PC-3 (cell line): ENCODE data around the gene ASCC3. TPM values are rescaled to one million over a fixed set of nuclear protein-coding genes. Genes with fewer than 3 reads are reported as not detected.
"Not testable (repeated sequence)": the region's sequence is repeated elsewhere in the genome, so short reads cannot be mapped to it uniquely, and the experiment has no call there.

Source experiments
- ATAC-seq: fragments of 200-7000 bp; cut with Tn5 transposase; 2 replicates; pipeline ENCODE4 v1.9.1; 2020; ENCODE audit warnings: mild to moderate bottlenecking, moderate library complexity
- BruUV-seq: library from RNA; stranded (reverse); fragments of 400-500 nt; replicated peaks from 2 replicates; lab custom pipeline; 2021; lab: Mats Ljungman, UMichigan
- CTCF ChIA-PET: fragments of 300-600 bp; sonication (Branson Sonifier 250); formaldehyde crosslinking; loops from one replicate; lab custom pipeline; 2022; ENCODE audit warnings: antibody characterized with exemption; lab: Charles Lee
- POLR2A ChIA-PET: fragments of 300-600 bp; sonication (Branson Sonifier 250); formaldehyde crosslinking; loops from one replicate; lab custom pipeline; 2022; ENCODE audit warnings: antibody characterized with exemption; ENCODE audit not compliant: unreplicated experiment; lab: Charles Lee
- DNase-seq: peaks from one replicate; pipeline ENCODE4 v3.0.0-alpha.2; 2015
- H2AFZ ChIP-seq: fragments of 300-600 bp; sonication (generic); 2 replicates; pipeline ENCODE4 v1.6.0; 2016; ENCODE audit warnings: antibody characterized with exemption, low read length
- H3F3A ChIP-seq: fragments of 300-600 bp; sonication (generic); one replicate; pipeline ENCODE4 v1.6.0; 2017; ENCODE audit warnings: antibody characterized with exemption, low read length, control low read depth, mild to moderate bottlenecking; ENCODE audit not compliant: unreplicated experiment
- H3K27ac ChIP-seq: fragments of 300-600 bp; sonication (generic); 2 replicates; pipeline ENCODE4 v1.5.1; 2016; ENCODE audit warnings: mild to moderate bottlenecking, low read length
- H3K27me3 ChIP-seq: fragments of 300-600 bp; sonication (generic); 2 replicates; pipeline ENCODE4 v1.6.1; 2016; ENCODE audit warnings: low read length, mixed read lengths
- H3K36me3 ChIP-seq: fragments of 300-600 bp; sonication (generic); 2 replicates; pipeline ENCODE4 v1.6.1; 2016; ENCODE audit warnings: low read depth, mixed run types, low read length, mixed read lengths
- H3K4me1 ChIP-seq: fragments of 300-600 bp; sonication (generic); 2 replicates; pipeline ENCODE4 v1.5.1; 2016; ENCODE audit warnings: low read length; ENCODE audit not compliant: insufficient read depth
- H3K4me2 ChIP-seq: fragments of 300-600 bp; sonication (generic); 2 replicates; pipeline ENCODE4 v1.6.0; 2016; ENCODE audit warnings: low read length
- H3K4me3 ChIP-seq: fragments of 300-600 bp; sonication (generic); 2 replicates; pipeline ENCODE4 v1.5.1; 2016; ENCODE audit warnings: mild to moderate bottlenecking, low read length, mixed read lengths
- H3K79me2 ChIP-seq: fragments of 300-600 bp; sonication (generic); 2 replicates; pipeline ENCODE4 v1.6.1; 2017; ENCODE audit warnings: low read length, mixed read lengths
- H3K9ac ChIP-seq: fragments of 300-600 bp; sonication (generic); 2 replicates; pipeline ENCODE4 v1.6.0; 2016; ENCODE audit warnings: mild to moderate bottlenecking, low read length
- H3K9me2 ChIP-seq: fragments of 300-600 bp; sonication (generic); replicated peaks from 2 replicates; pipeline ENCODE4 v1.6.1; 2016; ENCODE audit warnings: mixed run types, low read length, mixed read lengths
- H3K9me3 ChIP-seq: fragments of 300-600 bp; sonication (generic); 2 replicates; pipeline ENCODE4 v1.6.1; 2016; ENCODE audit warnings: low read length, mixed read lengths
- H4K20me1 ChIP-seq: fragments of 300-600 bp; sonication (generic); 2 replicates; pipeline ENCODE4 v1.6.1; 2016; ENCODE audit warnings: low read length, mixed read lengths
- CTCF ChIP-seq: fragments of 300-600 bp; sonication (generic); conservative IDR thresholded peaks from 2 replicates; pipeline ENCODE4 v1.5.1; 2017; ENCODE audit warnings: antibody characterized with exemption, low read depth, mild to moderate bottlenecking, low read length
- EZH2 ChIP-seq: fragments of 300-600 bp; sonication (generic); IDR thresholded peaks from one replicate; pipeline ENCODE4 v1.6.1; 2017; ENCODE audit warnings: antibody characterized with exemption, mild to moderate bottlenecking, low read length; ENCODE audit not compliant: unreplicated experiment
- EZH2phosphoT487 ChIP-seq: fragments of 300-600 bp; sonication (generic); IDR thresholded peaks from 2 replicates; pipeline ENCODE4 v1.6.1; 2018; ENCODE audit warnings: mild to moderate bottlenecking, antibody characterized with exemption, low read length, borderline replicate concordance
- intact Hi-C: fragments of 100-400 bp; cut with micrococcal nuclease; formaldehyde crosslinking; loops from 2 replicates; pipeline ENCODE4 v1.9.0; 2023
- total RNA-seq: library from RNA; depleted of rRNA; stranded (reverse); fragments of >200 nt; gene quantifications from 2 replicates; pipeline ENCODE4 v1.2.3, GENCODE V29; 2014

The ASCC3 gene
- total RNA-seq, 1 experiment from 2014 or later: 27.7 TPM

GRCh38 chr6:100838011-100838410 is 43.1 kb downstream of the ASCC3 start:
- no peak for ATAC-seq
- CTCF ChIA-PET: no interaction called here
- no peak for TF ChIP-seq CTCF
- TF ChIP-seq EZH2phosphoT487: no peak
- TF ChIP-seq EZH2: no peak

GRCh38 chr6:100833972-100834574 is 47.1 kb downstream of the ASCC3 start:
- CTCF ChIA-PET: no interaction called here
- peaks cover 43% of the 10 kb centered on the region for H3K79me2 ChIP-seq
- peaks cover 6% of the 10 kb centered on the region; the same call in 1 of the 2 replicates for H3K36me3 ChIP-seq
- H3K27ac ChIP-seq: peak overlapping the region; percentile 80
- BruUV-seq: no TSS peak
- H3K9ac ChIP-seq: peak overlapping the region; percentile 31
- no peaks in the 10 kb centered on the region for H4K20me1 ChIP-seq
- peak; percentile 60 for DNase-seq
- intact Hi-C loops: no loop called here
- no peak overlapping the region for H3K4me3 ChIP-seq
- TF ChIP-seq CTCF (no peak), EZH2phosphoT487 (no peak), EZH2 (no peak)
- POLR2A ChIA-PET: interaction anchor here (0.7 kb wide), 1 partner anchor 99 kb away, joined by 4 read pairs; no protein-coding TSS in a partner anchor
- no peaks in the 10 kb centered on the region for H3F3A ChIP-seq
- H3K9me2 ChIP-seq: no peaks in the 10 kb centered on the region
- ATAC-seq: peak; percentile 82
- H3K4me2 ChIP-seq: peak overlapping the region; percentile 50
- H3K9me3 ChIP-seq: no peaks in the 10 kb centered on the region
- peaks cover 15% of the 10 kb centered on the region for H3K4me1 ChIP-seq
- H3K27me3 ChIP-seq: no peaks in the 10 kb centered on the region
- H2AFZ ChIP-seq: no peak overlapping the region

More at GRCh38 chr6:100838011-100838410, 43.1 kb downstream of the ASCC3 start:
- H3K9ac ChIP-seq: no peak overlapping the region
- H3K9me3 ChIP-seq: no peaks in the 10 kb centered on the region
- H3K27me3 ChIP-seq: no peaks in the 10 kb centered on the region
- no peak overlapping the region for H3K4me3 ChIP-seq
- no peaks in the 10 kb centered on the region for H4K20me1 ChIP-seq
- POLR2A ChIA-PET: no interaction called here
- no peak for DNase-seq
- peaks cover 6% of the 10 kb centered on the region; the same call in 1 of the 2 replicates for H3K36me3 ChIP-seq
- H3K27ac ChIP-seq: no peak overlapping the region
- peaks cover 45% of the 10 kb centered on the region for H3K79me2 ChIP-seq
- peaks cover 15% of the 10 kb centered on the region for H3K4me1 ChIP-seq
- H3F3A ChIP-seq: no peaks in the 10 kb centered on the region
- no peak overlapping the region for H2AFZ ChIP-seq
- no peak overlapping the region for H3K4me2 ChIP-seq
- no TSS peak for BruUV-seq
- H3K9me2 ChIP-seq: no peaks in the 10 kb centered on the region
- intact Hi-C loops: no loop called here

GRCh38 chr6:100829077-100829595 is 52.0 kb downstream of the ASCC3 start:
- H3K9me2 ChIP-seq, H3K9ac ChIP-seq, CTCF ChIA-PET, H3K27ac ChIP-seq, H2AFZ ChIP-seq, POLR2A ChIA-PET, H3K27me3 ChIP-seq, H3K4me2 ChIP-seq, H3F3A ChIP-seq, intact Hi-C loops, H4K20me1 ChIP-seq, H3K9me3 ChIP-seq, ATAC-seq, BruUV-seq, H3K36me3 ChIP-seq, H3K4me1 ChIP-seq, DNase-seq, H3K4me3 ChIP-seq: not testable (repeated sequence)
- peaks cover 27% of the 10 kb centered on the region for H3K79me2 ChIP-seq
